HG03103 (cell line): ENCODE results near the gene EGF.

Experiments used
- ATAC-seq: cut with Tn5 transposase; IDR thresholded peaks from one replicate; pipeline ENCODE4 v1.9.1; 2021; ENCODE audit warnings: low read depth; ENCODE audit not compliant: unreplicated experiment

Gene EGF

GRCh38 chr4:109989618-109990017 lies 76.9 kb downstream of the EGF start:
- no peak for ATAC-seq

GRCh38 chr4:109990261-109991257 lies 77.9 kb downstream of the EGF start:
- peak; percentile 74 for ATAC-seq

- ATAC-seq, result no peak
These were observed 80.4 kb downstream of the EGF start for GRCh38 chr4:109993116-109993515.

GRCh38 chr4:109994415-109994827 lies 81.7 kb downstream of the EGF start:
- ATAC-seq, result peak; percentile 53

GRCh38 chr4:109996526-109996925 lies 83.8 kb downstream of the EGF start:
- no peak for ATAC-seq

GRCh38 chr4:109998867-109999584 lies 86.3 kb downstream of the EGF start:
- ATAC-seq, result no peak

GRCh38 chr4:109999585-109999912 lies 86.9 kb downstream of the EGF start:
- ATAC-seq, result no peak

GRCh38 chr4:110002326-110002725 lies 89.6 kb downstream of the EGF start:
- ATAC-seq, result no peak

- ATAC-seq, result no peak
These were observed 90.9 kb downstream of the EGF start for GRCh38 chr4:110003401-110004187.

- ATAC-seq, result no peak
These were observed 91.9 kb downstream of the EGF start for GRCh38 chr4:110004556-110004955.

- ATAC-seq, result peak; percentile 67
These were observed 92.9 kb downstream of the EGF start for GRCh38 chr4:110005461-110006056.

- no peak for ATAC-seq
These were observed 94.5 kb downstream of the EGF start for GRCh38 chr4:110007217-110007616.

- no peak for ATAC-seq
These were observed 95.9 kb downstream of the EGF start for GRCh38 chr4:110008540-110008939.

GRCh38 chr4:110009550-110009949 lies 96.9 kb downstream of the EGF start:
- no peak for ATAC-seq

GRCh38 chr4:110010797-110011196 lies 98.1 kb downstream of the EGF start:
- no peak for ATAC-seq

GRCh38 chr4:110012917-110013316 lies 100.2 kb downstream of the EGF start:
- ATAC-seq, result no peak

GRCh38 chr4:110014233-110014632 lies 101.5 kb downstream of the EGF start:
- ATAC-seq, result no peak

- ATAC-seq, result no peak
These were observed 106.5 kb downstream of the EGF start for GRCh38 chr4:110019153-110019552.

GRCh38 chr4:110020139-110020538 lies 107.5 kb downstream of the EGF start:
- no peak for ATAC-seq

- no peak for ATAC-seq
These were observed 108.2 kb downstream of the EGF start for GRCh38 chr4:110020646-110021443.
